Measurements from ENCODE around the gene CCDC17.

DNA sequence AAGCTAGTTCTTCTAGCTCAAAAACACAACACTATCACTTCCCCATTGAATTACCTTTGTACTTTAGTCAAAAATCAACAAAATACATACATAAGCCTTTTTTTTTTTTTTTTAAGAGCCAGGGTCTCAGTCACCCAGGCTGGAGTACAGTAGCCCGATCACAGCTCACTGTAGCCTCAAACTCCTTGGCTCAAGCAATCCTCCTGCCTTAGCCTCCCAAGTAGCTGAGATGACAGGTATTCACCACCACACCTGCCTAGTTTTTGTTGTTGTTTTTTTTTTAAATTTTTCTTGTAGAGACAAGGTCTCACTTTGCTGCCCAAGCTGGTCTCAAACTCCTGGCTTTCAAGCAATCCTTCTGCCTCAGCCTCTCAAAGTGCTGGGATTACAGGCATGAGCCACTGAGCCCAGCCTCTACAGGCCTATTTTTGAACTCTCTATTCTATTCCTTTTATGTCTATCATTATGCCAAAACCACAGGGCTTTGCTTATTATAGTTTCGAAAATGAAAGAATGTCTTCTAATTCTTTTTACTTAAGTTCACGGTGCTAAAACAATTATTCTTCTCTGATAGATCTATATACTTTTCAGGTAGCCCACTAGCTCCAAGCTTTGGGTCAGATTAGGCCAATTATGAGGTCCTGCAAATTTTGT is 32.8 kb upstream of the CCDC17 start:
- TF ChIP-seq, protein P1, sequence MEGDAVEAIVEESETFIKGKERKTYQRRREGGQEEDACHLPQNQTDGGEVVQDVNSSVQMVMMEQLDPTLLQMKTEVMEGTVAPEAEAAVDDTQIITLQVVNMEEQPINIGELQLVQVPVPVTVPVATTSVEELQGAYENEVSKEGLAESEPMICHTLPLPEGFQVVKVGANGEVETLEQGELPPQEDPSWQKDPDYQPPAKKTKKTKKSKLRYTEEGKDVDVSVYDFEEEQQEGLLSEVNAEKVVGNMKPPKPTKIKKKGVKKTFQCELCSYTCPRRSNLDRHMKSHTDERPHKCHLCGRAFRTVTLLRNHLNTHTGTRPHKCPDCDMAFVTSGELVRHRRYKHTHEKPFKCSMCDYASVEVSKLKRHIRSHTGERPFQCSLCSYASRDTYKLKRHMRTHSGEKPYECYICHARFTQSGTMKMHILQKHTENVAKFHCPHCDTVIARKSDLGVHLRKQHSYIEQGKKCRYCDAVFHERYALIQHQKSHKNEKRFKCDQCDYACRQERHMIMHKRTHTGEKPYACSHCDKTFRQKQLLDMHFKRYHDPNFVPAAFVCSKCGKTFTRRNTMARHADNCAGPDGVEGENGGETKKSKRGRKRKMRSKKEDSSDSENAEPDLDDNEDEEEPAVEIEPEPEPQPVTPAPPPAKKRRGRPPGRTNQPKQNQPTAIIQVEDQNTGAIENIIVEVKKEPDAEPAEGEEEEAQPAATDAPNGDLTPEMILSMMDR (IDR thresholded peaks at IDR 0.05; ENCODE audit: extremely low read depth in 1 of 2, insufficient read depth in 1 of 2, low read depth in 1 of 2, low read length in 2 of 2), result no peak
- no peak for TF ChIP-seq FOS (IDR thresholded peaks at IDR 0.05; ENCODE audit: borderline replicate concordance, insufficient read depth, low read length)
- TF ChIP-seq MYC (IDR thresholded peaks at IDR 0.05; ENCODE audit: low read depth, low read length), result no peak
- no peak for TF ChIP-seq JUN (IDR thresholded peaks at IDR 0.05; ENCODE audit: borderline replicate concordance, insufficient read depth, insufficient read length, low read depth)
